ENCODE data around the gene CCDC182. TPM values are rescaled to one million over a fixed set of nuclear protein-coding genes. Genes with fewer than 3 reads are reported as not detected.

CCDC182 gene
- total RNA-seq, 4 donors from 2014 or later: not detected

- Histone ChIP-seq H3K4me1 (no peaks in the 10 kb centered on the region), H3K9me3 (no peaks in the 10 kb centered on the region), H3K36me3 (no peaks in the 10 kb centered on the region), H3K27ac (no peak overlapping the region), H3K27me3 (peaks cover 7% of the 10 kb centered on the region), H3K4me3 (no peak overlapping the region)
- TF ChIP-seq POLR2AphosphoS5 (IDR thresholded peaks at IDR 0.05) (no peak), CTCF (IDR thresholded peaks at IDR 0.05) (no peak), EP300 (IDR thresholded peaks at IDR 0.05) (no peak), POLR2A (IDR thresholded peaks at IDR 0.05) (no peak)
- no peak for ATAC-seq
- 75% methylated on average over 6 of the region's 6 CpGs; no CpG with 5 or more reads in 1 of the 2 donors for WGBS, 2 donors (ENCODE audit: low coverage in 1 of 2)
Measured at GRCh38 chr17:57767561-57767960, 22.5 kb upstream of the CCDC182 start.

- Histone ChIP-seq H3K36me3 (no peaks in the 10 kb centered on the region), H3K27me3 (peaks cover 7% of the 10 kb centered on the region), H3K4me3 (no peak overlapping the region), H3K4me1 (no peaks in the 10 kb centered on the region), H3K9me3 (no peaks in the 10 kb centered on the region), H3K27ac (no peak overlapping the region)
- ATAC-seq: no peak
- WGBS, 2 donors (ENCODE audit: low coverage in 1 of 2): 60% methylated on average over 2 of the region's 2 CpGs; no CpG with 5 or more reads in 1 of the 2 donors
- TF ChIP-seq POLR2AphosphoS5 (IDR thresholded peaks at IDR 0.05): no peak
Measured at GRCh38 chr17:57766318-57766943, 21.3 kb upstream of the CCDC182 start.

- H3K4me3 ChIP-seq: no peak overlapping the region
- no peaks in the 10 kb centered on the region for H3K9me3 ChIP-seq
- H3K27me3 ChIP-seq: peaks cover 2% of the 10 kb centered on the region
- peaks cover 0 to 9% (median 3%) of the 10 kb centered on the region in 3 donors for H3K4me1 ChIP-seq
- WGBS, 2 donors (ENCODE audit: low coverage in 1 of 2): 58 to 69% methylated on average over 9 to 14 of the region's 19 CpGs
- no peak for TF ChIP-seq EP300 (IDR thresholded peaks at IDR 0.05)
- no peak for TF ChIP-seq CTCF (IDR thresholded peaks at IDR 0.05)
- no peak for TF ChIP-seq POLR2A (IDR thresholded peaks at IDR 0.05)
- TF ChIP-seq POLR2AphosphoS5 (IDR thresholded peaks at IDR 0.05): no peak
- H3K36me3 ChIP-seq: no peaks in the 10 kb centered on the region
- no peak for ATAC-seq
- no peak overlapping the region for H3K27ac ChIP-seq
Measured at GRCh38 chr17:57762452-57763395, 17.6 kb upstream of the CCDC182 start.

GRCh38 chr17:57761887-57762286 is 16.8 kb upstream of the CCDC182 start:
- 76 to 80% methylated on average over 2 to 3 of the region's 8 CpGs for WGBS, 2 donors (ENCODE audit: low coverage in 1 of 2)
- Histone ChIP-seq H3K36me3 (no peaks in the 10 kb centered on the region), H3K4me1 (peaks cover 0 to 9% (median 3%) of the 10 kb centered on the region in 3 donors), H3K4me3 (no peak overlapping the region), H3K27ac (no peak overlapping the region), H3K9me3 (no peaks in the 10 kb centered on the region), H3K27me3 (no peaks in the 10 kb centered on the region)
- TF ChIP-seq EP300 (IDR thresholded peaks at IDR 0.05) (no peak), CTCF (IDR thresholded peaks at IDR 0.05) (no peak), POLR2AphosphoS5 (IDR thresholded peaks at IDR 0.05) (no peak), POLR2A (IDR thresholded peaks at IDR 0.05) (no peak)
- ATAC-seq: no peak

- ATAC-seq: no peak
- H3K4me1 ChIP-seq: peaks cover 0 to 9% (median 3%) of the 10 kb centered on the region in 3 donors
Measured at GRCh38 chr17:57760046-57760445, 14.9 kb upstream of the CCDC182 start.

More at GRCh38 chr17:57760046-57760445, 14.9 kb upstream of the CCDC182 start:
- 65 to 70% methylated on average over 4 of the region's 4 CpGs for WGBS, 2 donors (ENCODE audit: low coverage in 1 of 2)
- H3K36me3 ChIP-seq: no peaks in the 10 kb centered on the region
- no peak overlapping the region for H3K4me3 ChIP-seq
- H3K27ac ChIP-seq: no peak overlapping the region
- no peaks in the 10 kb centered on the region for H3K27me3 ChIP-seq
- H3K9me3 ChIP-seq: no peaks in the 10 kb centered on the region
- TF ChIP-seq POLR2A (IDR thresholded peaks at IDR 0.05) (no peak), EP300 (IDR thresholded peaks at IDR 0.05) (no peak), POLR2AphosphoS5 (IDR thresholded peaks at IDR 0.05) (no peak), CTCF (IDR thresholded peaks at IDR 0.05) (no peak)
